Nephron (organoid): ENCODE results near the gene LINGO3.
"Not testable (repeated sequence)": the region's sequence is repeated elsewhere in the genome, so short reads cannot be mapped to it uniquely, and the experiment has no call there.

Experiments used
- H3K27ac Mint-ChIP-seq, 3 experiments: 2 replicates each; pipeline ENCODE4 v1.8.0; 2020; ENCODE audit warnings: mixed read lengths in 3 of 3, mild to moderate bottlenecking in 2 of 3, moderate library complexity in 1 of 3
- H3K27me3 Mint-ChIP-seq: 2 replicates; pipeline ENCODE4 v1.8.0; 2021; ENCODE audit warnings: low read depth, mild to moderate bottlenecking, moderate library complexity, mixed read lengths
- H3K36me3 Mint-ChIP-seq: 2 replicates; pipeline ENCODE4 v1.8.0; 2020; ENCODE audit warnings: low read depth, mixed read lengths
- H3K4me1 Mint-ChIP-seq: 2 replicates; pipeline ENCODE4 v1.8.0; 2020; ENCODE audit warnings: mixed read lengths
- H3K4me3 Mint-ChIP-seq, 3 experiments: 2 replicates each; pipeline ENCODE4 v1.8.0; 2020; ENCODE audit warnings: mild to moderate bottlenecking in 3 of 3, mixed read lengths in 3 of 3, moderate library complexity in 2 of 3
- H3K9me3 Mint-ChIP-seq: 2 replicates; pipeline ENCODE4 v1.8.0; 2020; ENCODE audit warnings: mixed read lengths
- CTCF ChIP-seq, 3 experiments: fragments of 200-600 bp; sonication (generic); IDR thresholded peaks; one replicate each; pipeline ENCODE4 v1.5.0; 2021; ENCODE audit warnings: antibody characterized with exemption in 3 of 3; ENCODE audit not compliant: unreplicated experiment in 3 of 3

The LINGO3 gene

GRCh38 chr19:2353159-2353886 is 45.4 kb upstream of the LINGO3 start:
- Mint-ChIP-seq H3K27ac (no peak overlapping the region), H3K27me3 (peaks cover 9% of the 10 kb centered on the region), H3K4me3 (no peak overlapping the region), H3K9me3 (no peaks in the 10 kb centered on the region), H3K4me1 (no peaks in the 10 kb centered on the region), H3K36me3 (no peaks in the 10 kb centered on the region)
- no peak for TF ChIP-seq CTCF (IDR thresholded peaks at IDR 0.05; ENCODE audit: unreplicated experiment in 3 of 3)

- H3K4me3 Mint-ChIP-seq = no peak overlapping the region
- H3K27ac Mint-ChIP-seq = no peak overlapping the region
- H3K4me1 Mint-ChIP-seq = no peaks in the 10 kb centered on the region
- no peaks in the 10 kb centered on the region for H3K9me3 Mint-ChIP-seq
- H3K27me3 Mint-ChIP-seq = peaks cover 5% of the 10 kb centered on the region
- H3K36me3 Mint-ChIP-seq = no peaks in the 10 kb centered on the region
- TF ChIP-seq CTCF (IDR thresholded peaks at IDR 0.05; ENCODE audit: unreplicated experiment in 3 of 3) = no peak
Measured at GRCh38 chr19:2352121-2352520, 44.2 kb upstream of the LINGO3 start.

- H3K27me3 Mint-ChIP-seq = peaks cover 2% of the 10 kb centered on the region
- no peaks in the 10 kb centered on the region for H3K36me3 Mint-ChIP-seq
- no peaks in the 10 kb centered on the region for H3K4me1 Mint-ChIP-seq
- no peaks in the 10 kb centered on the region for H3K9me3 Mint-ChIP-seq
- H3K27ac Mint-ChIP-seq = no peak overlapping the region
- no peak overlapping the region for H3K4me3 Mint-ChIP-seq
- no peak for TF ChIP-seq CTCF (IDR thresholded peaks at IDR 0.05; ENCODE audit: unreplicated experiment in 3 of 3)
Measured at GRCh38 chr19:2351591-2351990, 43.6 kb upstream of the LINGO3 start.

GRCh38 chr19:2350656-2351055 is 42.7 kb upstream of the LINGO3 start:
- Mint-ChIP-seq H3K9me3 (no peaks in the 10 kb centered on the region), H3K27me3 (no peaks in the 10 kb centered on the region), H3K4me3 (no peak overlapping the region), H3K4me1 (peaks cover 5% of the 10 kb centered on the region), H3K27ac (no peak overlapping the region), H3K36me3 (peaks cover 4% of the 10 kb centered on the region)
- TF ChIP-seq CTCF (IDR thresholded peaks at IDR 0.05; ENCODE audit: unreplicated experiment in 3 of 3) = no peak

GRCh38 chr19:2349818-2350217 is 41.9 kb upstream of the LINGO3 start:
- not testable (repeated sequence) for H3K9me3 Mint-ChIP-seq, H3K27me3 Mint-ChIP-seq, H3K4me3 Mint-ChIP-seq, H3K27ac Mint-ChIP-seq, H3K4me1 Mint-ChIP-seq, H3K36me3 Mint-ChIP-seq

- Mint-ChIP-seq H3K27ac (peak overlapping the region in 2 of 3 experiments; percentile 32 to 33), H3K4me3 (no peak overlapping the region), H3K9me3 (no peaks in the 10 kb centered on the region), H3K27me3 (no peaks in the 10 kb centered on the region), H3K36me3 (peaks cover 6% of the 10 kb centered on the region), H3K4me1 (peaks cover 6% of the 10 kb centered on the region)
- TF ChIP-seq CTCF (IDR thresholded peaks at IDR 0.05; ENCODE audit: unreplicated experiment in 3 of 3) = no peak
Measured at GRCh38 chr19:2345794-2346663, 38.1 kb upstream of the LINGO3 start.
